ENCODE results near the gene BRF1.

The BRF1 gene

DNA sequence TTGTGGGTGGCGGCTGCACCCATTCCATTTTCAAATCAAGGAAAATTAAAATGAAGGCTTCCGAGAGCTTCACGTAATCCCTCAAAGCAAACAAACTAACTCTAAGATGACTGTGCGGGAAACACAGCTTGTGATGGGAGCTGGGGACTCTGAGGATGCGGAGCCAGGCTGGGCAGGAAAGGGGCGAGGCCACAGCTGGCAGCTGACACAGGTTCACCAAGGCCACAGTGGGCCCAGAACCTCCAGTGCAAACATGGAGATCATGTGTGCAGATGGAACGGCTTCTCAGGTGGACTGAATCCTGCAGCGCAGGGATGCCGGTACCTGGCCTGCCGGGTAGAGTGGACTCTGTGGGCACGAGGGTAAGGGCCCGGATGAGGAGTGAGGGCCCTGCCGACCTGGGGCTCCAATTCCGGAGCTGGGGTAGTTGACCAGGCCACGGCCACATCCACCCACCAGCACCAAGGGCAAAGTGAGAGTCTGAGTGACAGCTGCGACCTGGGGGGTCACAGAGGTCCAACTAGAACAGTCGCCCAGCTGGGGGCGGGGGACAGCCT lies 71.6 kb downstream of the BRF1 start:
- DNase-seq (ENCODE audit: low read depth, low spot score), result no peak

DNA sequence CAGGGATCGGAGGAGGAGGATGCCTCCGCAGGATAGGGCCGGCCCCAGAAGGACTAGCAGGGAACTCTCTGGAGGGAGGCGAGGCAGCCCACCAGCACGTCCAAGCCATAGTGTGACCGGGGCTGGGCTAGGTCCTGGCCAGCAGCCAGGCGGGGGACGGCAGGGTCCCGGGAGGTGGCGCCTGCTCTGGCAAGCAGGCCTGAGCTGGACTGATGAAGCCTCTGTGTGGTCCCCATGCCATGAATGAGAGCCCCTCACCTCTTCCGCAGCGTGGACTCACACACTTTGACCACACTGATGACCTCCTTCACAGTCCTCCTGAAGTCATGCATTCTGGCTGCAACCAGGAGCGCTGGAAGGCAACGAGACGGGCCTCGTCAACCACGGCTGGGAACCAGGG lies 72.2 kb downstream of the BRF1 start:
- DNase-seq (ENCODE audit: low read depth, low spot score), result no peak

DNA sequence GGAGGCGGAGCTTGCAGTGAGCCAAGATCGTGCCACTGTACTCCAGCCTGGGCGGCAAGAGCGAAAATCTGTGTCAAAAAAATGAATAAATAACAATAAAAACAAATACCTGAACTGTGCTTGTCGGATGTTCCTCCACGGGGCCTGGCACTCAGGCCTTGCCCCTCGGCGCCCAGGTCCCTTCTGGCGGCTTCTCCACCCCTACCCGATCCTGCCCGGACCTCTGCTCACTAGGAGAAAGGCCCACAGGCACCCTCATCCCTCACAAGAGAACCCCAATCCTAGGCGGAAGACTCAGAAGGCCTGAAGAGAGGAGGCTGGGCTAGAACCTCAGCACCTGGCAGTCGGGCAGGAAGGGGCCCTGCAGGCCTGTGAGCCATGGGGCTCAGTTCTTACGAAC lies 73.5 kb downstream of the BRF1 start:
- DNase-seq (ENCODE audit: low read depth, low spot score), result no peak

DNA sequence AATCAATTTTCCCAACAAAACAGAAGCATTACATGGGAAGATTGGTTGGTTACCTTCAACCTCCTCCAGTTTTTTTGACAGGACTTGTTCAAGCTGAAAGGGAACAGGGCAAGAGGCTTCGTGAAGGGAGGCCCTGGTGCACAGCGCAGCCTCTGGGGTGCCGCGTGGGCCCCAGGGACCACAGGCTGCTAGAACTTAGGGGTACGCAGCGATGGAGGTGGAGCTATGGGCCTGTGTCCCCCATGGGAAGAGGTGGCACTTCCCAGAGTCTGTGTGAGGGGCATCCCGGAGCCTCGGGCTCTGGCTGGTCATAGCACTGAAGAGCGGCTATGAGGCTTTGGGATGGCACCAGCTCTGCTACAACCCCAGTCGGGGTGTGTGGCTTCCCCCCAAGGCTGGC lies 74.6 kb downstream of the BRF1 start:
- no peak for DNase-seq (ENCODE audit: low read depth, low spot score)

DNA sequence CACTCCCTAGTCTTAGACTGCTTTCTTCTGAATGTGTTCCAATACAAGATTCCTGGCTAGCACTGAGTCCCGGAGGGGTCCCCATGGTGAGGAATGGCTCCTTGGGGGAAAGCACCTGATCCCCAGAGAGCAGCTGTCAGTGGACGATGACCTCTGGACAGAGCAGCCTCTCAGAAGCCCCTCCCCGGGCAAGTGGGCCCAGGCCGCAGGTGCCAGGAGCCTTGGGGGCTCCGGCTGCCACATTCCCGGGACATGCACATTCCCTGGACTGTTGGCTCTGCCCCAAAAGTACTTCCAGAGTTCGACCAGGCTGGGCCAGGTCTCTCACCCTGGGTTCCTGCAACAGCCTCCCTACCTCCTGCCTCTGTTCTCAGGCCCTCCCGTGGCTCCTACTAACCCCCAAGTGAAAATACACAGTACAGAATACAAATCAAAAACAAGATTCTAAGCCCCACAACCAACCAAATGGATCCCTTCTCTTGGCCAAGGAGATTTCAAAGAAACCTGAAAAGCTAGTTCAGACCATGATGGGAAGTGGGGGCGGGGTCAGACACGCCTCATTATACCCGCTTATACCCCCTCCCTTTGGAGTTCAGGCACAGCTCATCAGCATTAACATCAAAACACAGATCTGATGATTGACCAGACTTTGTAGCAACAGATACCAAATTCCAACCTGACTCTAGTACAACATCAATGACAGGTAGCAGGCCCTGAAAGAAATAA lies 75.8 kb downstream of the BRF1 start:
- no peak for DNase-seq (ENCODE audit: low read depth, low spot score)

DNA sequence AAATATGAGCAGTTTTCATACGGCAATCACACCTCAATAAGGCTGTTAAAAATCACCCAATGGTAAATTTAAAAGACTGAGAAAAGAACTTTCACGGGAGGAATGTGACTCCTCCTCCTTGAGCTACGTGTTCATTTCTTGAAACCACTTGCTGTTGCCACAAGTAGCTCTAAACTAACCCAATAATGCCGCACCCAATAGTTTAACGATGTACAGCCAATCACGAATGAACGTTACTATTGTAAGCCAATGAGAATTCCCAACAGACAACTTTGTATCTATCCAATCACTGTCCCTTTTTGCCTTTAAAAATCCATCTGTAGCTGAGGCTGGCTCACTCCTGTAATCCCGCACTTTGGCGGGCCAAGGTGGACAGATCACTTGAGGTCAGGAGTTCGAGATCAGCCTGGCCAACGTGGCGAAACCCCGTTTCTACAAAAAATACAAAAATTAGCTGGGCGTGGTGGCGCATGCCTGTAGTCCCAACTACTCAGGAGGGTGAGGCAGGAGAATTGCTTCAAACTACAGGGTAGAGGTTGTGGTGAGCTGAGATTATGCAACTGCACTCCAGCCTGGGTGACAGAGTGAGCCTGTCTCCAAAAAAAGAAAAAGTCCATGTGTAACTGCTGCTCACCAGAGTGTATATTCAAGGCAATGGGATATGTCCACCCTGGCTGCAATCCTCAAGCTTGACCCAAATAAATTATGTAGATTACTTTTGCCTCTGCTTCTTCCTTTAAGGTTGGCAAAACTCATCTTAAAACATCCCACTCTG lies 76.8 kb downstream of the BRF1 start:
- no peak for DNase-seq (ENCODE audit: low read depth, low spot score)

DNA sequence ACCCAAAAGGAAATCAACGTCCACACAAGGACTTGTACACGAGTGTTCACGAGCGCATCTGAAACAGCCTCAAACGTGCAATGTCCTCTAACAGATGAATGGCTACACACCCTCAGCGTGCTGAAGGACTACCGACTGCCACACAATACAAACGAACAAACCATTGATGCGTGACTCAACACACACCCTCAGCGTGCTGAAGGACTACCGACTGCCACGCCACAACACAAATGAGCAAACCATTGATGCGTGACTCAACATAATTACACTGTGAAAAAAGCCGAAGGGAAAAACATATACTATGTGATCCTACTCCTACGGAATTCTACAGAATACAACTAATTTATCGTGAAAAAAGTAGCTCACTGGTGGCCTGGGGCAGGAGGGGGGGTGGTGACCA lies 77.5 kb downstream of the BRF1 start:
- DNase-seq (ENCODE audit: low read depth, low spot score), result no peak

DNA sequence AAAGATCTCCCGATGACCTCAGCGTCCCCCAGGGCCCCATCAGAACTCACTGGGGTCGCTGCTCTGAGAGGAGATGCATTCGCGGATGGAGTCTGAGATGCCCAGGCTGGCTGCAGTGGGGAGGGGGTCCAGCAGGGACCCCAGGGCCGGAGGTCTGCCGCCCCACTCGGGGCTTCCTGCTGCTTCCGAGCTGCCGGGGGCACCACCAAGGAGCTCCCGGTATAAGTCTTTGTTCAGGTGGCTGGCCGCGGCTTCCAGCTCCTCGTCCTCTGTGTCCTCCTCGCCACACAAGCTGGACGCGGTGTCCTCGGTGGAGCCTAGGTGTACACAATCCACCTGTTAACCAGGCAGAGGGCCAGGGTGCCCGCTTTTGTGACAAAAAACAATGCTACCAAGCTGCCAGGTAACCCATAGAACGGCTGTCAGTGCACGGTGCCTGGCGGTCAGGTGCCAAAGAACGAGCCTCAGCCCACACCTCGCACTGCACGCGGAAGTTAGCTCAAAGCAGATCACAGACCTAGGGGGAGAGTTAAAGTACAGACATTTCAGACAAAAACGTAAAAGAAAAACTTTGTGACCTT lies 79.1 kb downstream of the BRF1 start:
- DNase-seq (ENCODE audit: low read depth, low spot score), result no peak

DNA sequence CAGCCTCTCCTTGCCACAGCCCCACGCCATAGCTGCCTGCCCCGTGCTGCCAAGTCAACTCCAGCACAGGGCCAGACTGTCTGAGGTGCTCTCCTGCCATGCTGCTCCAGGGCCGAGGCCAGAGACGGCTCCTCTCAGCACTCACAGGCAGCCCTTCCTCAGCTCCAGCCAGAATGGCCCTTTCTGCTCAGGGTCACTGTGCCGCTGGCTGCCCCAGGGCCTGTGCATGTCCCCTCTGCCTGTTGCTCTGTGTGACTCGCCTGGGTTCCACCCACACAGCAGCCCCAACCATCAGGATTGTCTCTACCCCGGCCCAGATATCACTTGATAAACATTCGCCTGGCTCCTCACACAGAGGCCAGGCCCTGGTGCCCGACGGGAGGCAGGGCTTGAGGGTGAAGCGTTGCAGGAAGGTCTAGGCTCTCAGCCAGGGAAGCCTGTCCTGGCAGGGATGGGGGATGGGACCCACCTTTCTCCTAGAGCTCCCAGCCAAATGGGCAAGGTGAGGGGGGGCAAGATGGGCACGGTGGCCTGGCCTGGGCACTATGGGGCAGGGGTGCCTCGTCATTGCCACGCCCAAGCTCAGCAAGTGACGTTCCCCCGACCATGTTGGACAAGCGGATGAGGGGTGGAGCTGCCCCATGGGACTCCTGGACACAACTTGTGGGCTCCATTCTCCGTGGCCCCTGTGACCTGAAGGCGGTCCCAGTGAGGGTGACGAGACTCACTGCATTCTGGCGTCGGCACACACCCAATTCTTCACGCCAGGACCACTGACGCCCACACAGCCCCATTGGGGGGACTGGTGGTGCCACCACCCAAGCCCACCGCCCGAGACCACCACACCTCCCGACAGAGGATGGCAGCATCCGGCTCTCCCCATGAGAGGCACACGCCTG lies 79.9 kb downstream of the BRF1 start:
- DNase-seq (ENCODE audit: low read depth, low spot score), result no peak

DNA sequence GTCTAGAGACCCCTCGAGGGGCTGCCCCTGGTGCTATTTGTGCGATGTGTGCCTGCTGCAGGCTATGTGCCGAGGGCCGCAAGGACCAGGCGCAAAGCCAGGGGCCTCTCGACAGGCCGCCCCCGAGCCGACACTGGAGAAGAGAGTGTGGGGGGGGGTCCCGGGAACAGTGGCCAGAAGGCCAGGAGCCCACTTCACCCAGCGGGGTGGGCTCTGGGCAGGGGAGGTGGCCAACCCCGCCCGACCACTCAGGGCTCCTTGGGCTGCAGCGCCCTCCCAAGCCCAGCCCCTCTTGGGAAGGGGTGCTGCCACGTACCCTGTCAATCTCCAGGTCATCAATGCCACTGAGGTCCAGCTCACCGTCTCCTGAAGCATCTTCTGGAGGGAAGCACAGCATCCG lies 81.0 kb downstream of the BRF1 start:
- DNase-seq (ENCODE audit: low read depth, low spot score), result no peak

DNA sequence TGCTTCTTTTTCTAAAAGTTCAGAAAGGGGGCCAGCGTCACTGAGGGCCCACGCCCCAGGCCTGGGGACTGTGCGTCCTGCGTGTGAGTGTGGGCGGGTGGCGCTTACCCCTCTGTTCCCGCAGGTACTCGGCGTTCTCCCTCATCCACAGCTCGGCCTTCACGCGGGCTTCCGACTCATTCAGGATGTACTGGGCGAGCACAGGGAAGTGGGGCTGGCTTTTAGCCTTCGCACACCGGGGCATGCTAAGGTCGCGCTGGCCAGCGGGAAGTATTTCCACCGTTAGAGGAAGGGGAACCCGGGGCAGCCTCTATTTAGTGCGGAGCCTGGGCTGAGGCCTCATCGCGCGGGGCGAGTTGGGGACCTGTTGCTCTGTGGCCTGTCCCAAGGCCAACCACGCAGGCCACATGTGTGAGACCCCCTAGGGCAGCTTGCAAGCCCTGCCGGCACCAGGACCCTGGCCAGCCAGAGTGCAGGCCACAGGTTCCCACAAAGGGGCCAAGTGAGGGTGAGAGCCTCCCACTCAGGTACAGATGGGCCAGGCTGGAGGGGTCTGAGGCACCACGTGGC lies 81.7 kb downstream of the BRF1 start:
- DNase-seq (ENCODE audit: low read depth, low spot score), result no peak

DNA sequence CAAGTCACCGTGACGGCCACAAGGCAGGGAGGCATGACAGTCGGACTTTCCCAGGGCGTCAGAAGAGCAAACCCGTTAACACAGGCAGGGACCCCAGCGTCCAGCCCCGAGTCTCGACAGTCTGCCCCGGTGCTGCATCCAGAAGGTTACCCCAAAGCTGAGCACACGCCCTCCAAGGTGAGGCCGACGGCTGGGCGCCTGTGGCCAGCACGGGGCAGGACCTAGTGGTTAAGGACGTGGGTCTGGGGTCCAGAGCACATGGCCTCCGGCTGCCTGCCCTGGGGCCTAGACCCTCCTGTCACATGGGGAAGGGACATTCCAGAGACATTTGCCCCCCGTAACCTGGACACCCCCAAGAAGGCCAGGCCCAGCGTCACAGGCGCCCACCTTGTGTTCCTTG lies 82.2 kb downstream of the BRF1 start:
- DNase-seq (ENCODE audit: low read depth, low spot score), result no peak

DNA sequence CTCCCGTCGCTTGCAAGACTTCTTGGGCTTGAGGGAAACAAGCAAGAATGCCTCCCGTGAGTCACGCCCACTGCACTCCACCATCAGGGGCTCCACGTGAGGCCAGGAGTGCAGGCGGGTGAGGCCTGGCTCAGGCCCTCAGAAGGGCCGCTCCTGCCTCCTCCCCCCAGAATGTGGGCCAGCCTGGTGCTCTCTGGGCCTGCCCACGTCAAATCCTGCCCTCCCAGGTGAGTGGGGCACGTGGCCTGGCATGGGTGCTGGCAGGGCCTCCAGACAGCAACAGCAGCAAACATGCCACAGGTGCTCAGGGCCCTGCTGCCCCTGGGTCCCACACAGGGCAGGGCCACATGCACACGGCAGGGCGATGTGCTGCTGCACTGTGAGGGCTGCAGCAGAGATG lies 83.0 kb downstream of the BRF1 start:
- no peak for DNase-seq (ENCODE audit: low read depth, low spot score)

DNA sequence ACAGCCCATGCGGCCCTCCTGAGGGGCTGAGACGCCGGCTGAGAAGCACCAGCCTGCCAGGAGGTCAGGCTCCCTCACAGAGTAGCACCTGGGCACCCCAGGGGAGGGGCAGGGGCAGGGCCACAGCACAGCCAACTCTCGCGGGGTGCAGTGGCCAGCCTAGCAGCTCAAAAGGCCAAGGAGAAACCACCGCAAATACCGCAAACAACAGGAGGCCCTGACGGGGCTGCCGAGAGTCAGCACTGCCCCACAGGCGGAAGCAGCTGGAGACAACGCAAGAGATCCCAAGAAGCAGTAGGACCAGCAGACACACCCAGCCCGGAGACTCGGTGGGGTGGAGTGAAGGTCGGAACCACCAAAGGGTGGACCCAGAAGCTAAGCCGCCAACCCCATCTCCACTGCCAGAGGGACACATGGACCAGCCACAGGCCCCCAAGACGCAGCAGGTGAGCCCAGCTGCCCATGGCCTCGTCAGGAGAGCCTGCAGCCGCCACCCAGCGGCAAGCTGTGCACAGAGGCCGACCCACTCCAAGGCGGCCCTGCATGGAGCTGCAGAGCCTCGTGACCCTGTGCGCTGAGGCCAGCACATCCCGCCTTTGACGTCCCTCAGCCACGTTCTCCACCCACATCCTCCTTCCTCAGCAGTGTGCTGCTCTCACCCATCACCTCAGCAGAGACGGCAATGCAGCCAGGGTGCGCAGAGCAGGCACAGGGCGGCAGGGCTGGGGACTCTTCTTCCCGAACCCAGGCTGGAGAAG lies 84.1 kb downstream of the BRF1 start:
- DNase-seq (ENCODE audit: low read depth, low spot score), result no peak

DNA sequence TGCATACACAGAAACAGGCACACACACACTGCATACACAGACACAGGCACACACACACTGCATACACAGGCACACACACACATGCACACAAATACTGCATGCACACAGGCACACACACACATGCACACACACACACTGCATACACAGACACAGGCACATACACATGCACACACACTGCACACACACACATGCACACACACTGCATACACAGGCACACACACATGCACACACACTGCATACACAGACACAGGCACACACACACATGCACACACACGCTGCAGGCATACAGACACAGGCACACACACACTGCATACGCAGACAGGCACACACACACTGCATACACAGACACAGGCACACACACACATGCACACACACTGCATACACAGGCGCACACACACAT lies 85.2 kb downstream of the BRF1 start:
- DNase-seq (ENCODE audit: low read depth, low spot score), result no peak

DNA sequence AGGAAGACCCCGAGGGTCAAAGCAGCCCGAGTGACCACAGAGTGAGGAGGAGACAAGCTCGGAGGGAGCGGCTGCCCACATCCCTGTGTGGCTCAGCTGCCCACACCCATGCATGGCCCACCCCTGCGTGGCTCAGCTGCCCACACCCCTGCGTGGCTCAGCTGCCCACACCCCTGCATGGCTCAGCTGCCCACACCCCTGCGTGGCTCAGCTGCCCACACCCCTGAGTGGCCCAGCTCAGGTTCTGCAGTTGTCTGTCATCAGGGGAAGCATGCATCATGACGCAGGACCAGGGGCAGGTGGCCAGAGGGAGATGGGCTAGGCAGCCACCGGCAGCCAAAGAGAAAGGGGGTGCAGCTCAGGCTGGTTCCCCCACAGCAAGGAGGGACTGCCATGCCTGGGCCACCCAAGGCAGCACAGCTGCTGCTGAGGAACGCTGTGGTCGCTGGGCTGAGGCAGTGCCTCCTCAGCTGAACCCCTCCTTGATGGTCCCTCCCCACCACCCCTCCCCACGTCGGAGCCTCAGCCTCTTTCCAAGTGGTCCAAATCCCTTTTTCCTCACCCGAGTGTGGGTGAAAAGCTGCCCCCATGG lies 86.4 kb downstream of the BRF1 start:
- DNase-seq (ENCODE audit: low read depth, low spot score), result no peak

DNA sequence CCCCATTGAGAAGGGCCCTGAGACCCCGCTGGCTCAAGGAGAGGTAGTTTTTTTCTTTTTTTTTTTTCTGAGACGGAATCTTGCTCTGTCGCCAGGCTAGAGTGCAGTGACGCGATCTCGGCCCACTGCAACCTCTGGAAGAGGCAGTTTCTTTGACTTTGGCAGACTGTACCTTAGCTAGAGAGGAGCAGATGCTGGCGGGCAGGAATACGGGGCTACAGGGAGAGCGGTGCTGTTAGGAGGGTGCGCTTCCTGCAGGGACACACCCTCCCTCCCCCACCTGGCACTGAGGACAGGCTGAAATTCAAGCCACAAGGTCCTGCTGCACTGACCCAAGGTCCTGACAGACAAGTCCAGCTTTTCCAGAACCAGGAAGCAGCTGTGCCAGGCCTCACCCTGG lies 87.4 kb downstream of the BRF1 start:
- no peak for DNase-seq (ENCODE audit: low read depth, low spot score)

DNA sequence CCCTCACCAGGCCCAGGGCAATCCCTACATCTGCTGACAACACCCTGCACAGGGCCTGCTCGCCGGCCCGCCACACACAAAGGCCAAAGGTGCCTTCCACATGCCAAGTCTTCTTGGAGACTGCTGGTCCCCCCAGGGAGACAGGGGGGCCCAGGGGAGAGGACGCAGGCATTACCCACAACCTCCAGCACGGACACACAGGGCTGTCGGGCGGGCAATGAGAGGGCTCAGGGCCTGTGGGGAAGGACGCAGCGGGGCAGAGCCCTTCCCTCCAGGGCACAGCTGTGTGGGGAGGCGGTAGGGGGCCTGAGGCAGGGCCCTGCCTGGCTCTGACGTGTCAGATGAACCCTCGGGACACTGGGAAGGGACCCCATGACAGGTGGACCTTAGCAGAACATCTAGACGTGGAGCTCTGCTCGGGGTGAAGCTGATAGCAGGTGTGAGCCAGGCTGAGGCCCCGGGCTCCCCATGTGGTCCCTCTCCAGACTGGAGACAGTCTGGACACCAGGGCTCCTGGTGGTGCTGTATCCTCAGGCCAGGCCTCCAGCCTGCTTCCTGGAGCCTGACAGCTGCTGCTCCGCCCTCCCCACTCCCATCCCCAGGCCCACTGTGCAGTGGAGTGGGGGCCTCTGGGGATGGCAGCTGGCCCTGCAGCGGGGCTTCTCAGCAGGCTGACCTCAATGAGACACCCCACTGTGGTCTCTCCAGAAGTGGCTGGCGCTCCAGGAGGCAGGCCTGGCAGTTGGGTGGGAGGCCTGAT lies 88.1 kb downstream of the BRF1 start:
- DNase-seq (ENCODE audit: low read depth, low spot score), result no peak

DNA sequence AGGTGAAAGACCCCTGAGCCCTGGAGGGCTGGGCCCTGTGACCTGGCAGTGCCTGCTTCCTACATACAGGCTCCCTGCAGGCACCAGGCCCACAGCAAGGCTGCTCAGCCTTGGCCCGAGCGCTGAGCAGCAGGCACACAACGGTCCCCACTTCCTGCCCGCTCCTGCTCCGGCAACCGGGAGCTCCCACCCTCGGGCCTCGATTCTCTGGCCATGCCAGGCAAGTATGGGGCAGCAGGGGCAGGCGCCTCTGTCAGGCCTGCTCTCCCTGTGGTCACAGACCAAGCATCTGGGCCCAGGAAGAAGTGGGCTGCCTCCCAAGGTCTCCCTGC lies 89.1 kb downstream of the BRF1 start:
- no peak for DNase-seq (ENCODE audit: low read depth, low spot score)
